Liver (tissue), 9 donors: Measurements from ENCODE around the gene LGR6. TPM values are rescaled to one million over a fixed set of nuclear protein-coding genes. Genes with fewer than 3 reads are reported as not detected.
A peak's percentile ranks its signal among the peaks of the same experiment; 100 is the strongest.

Experiments
- DNase-seq: peaks from one replicate; pipeline ENCODE4 v3.0.0-alpha.2; 2017; ENCODE audit warnings: low spot score
- H3K27ac ChIP-seq, 2 donors: one replicate each; pipeline ENCODE4 v1.7.0; 2013; ENCODE audit warnings: inconsistent platforms in 2 of 2, low read length in 2 of 2, control low read depth in 1 of 2, low read depth in 1 of 2, mild to moderate bottlenecking in 1 of 2
- H3K27me3 ChIP-seq, 4 donors: one replicate each; pipeline versions ENCODE4 v1.6.1 to v1.7.0; 2013; ENCODE audit warnings: low read length in 3 of 4, inconsistent platforms in 1 of 4, mild to moderate bottlenecking in 1 of 4, moderate library complexity in 1 of 4; ENCODE audit not compliant: control insufficient read depth in 4 of 4, insufficient read depth in 4 of 4
- H3K36me3 ChIP-seq, 4 donors: one replicate each; pipeline versions ENCODE4 v1.6.1 to v1.7.0; 2013; ENCODE audit warnings: low read length in 3 of 4, mild to moderate bottlenecking in 3 of 4, low read depth in 1 of 4, moderate library complexity in 1 of 4; ENCODE audit not compliant: control insufficient read depth in 4 of 4, insufficient read depth in 3 of 4
- H3K4me1 ChIP-seq, 4 donors: one replicate each; pipeline versions ENCODE4 v1.6.1 to v1.7.0; 2013; ENCODE audit warnings: low read length in 3 of 4, mild to moderate bottlenecking in 3 of 4, moderate library complexity in 1 of 4; ENCODE audit not compliant: control insufficient read depth in 4 of 4, insufficient read depth in 4 of 4
- H3K4me3 ChIP-seq, 3 donors: one replicate each; pipeline versions ENCODE4 v1.6.1 to v1.7.0; 2013; ENCODE audit warnings: low read length in 3 of 3, control low read depth in 1 of 3, low read depth in 1 of 3, mild to moderate bottlenecking in 1 of 3
- H3K9ac ChIP-seq, 2 donors: one replicate each; pipeline ENCODE4 v1.7.0; 2013; ENCODE audit warnings: low read length in 2 of 2, mild to moderate bottlenecking in 2 of 2, moderate library complexity in 2 of 2, control low read depth in 1 of 2, low read depth in 1 of 2
- H3K9me3 ChIP-seq, 4 donors: one replicate each; pipeline versions ENCODE4 v1.6.1 to v1.7.0; 2013; ENCODE audit warnings: low read length in 3 of 4; ENCODE audit not compliant: control insufficient read depth in 4 of 4
- EGR1 ChIP-seq, 2 donors: IDR thresholded peaks; 2 replicates each; pipeline ENCODE4 v1.6.1; 2016 to 2018; ENCODE audit warnings: antibody characterized with exemption in 2 of 2, low read depth in 2 of 2
- FOXA1 ChIP-seq: IDR thresholded peaks from 2 replicates; pipeline ENCODE4 v1.6.1; 2016; ENCODE audit warnings: antibody characterized with exemption
- FOXA2 ChIP-seq: IDR thresholded peaks from 2 replicates; pipeline ENCODE4 v1.6.1; 2016; ENCODE audit warnings: antibody characterized with exemption
- GABPA ChIP-seq, 2 donors: IDR thresholded peaks in 1 of 2; conservative IDR thresholded peaks in 1 of 2; 2 replicates each; pipeline ENCODE4 v1.6.1; 2016; ENCODE audit warnings: antibody characterized with exemption in 2 of 2, mild to moderate bottlenecking in 1 of 2, moderate library complexity in 1 of 2
- HNF4A ChIP-seq, 2 donors: conservative IDR thresholded peaks; 2 replicates each; pipeline ENCODE4 v1.6.1; 2016; ENCODE audit warnings: antibody characterized with exemption in 2 of 2, mild to moderate bottlenecking in 2 of 2
- HNF4G ChIP-seq: IDR thresholded peaks from 2 replicates; pipeline ENCODE4 v1.6.1; 2016; ENCODE audit warnings: antibody characterized with exemption
- JUND ChIP-seq, 2 donors: IDR thresholded peaks; 2 replicates each; pipeline ENCODE4 v1.6.1; 2016; ENCODE audit warnings: antibody characterized with exemption in 2 of 2
- RAD21 ChIP-seq, 2 donors: IDR thresholded peaks; 2 replicates each; pipeline ENCODE4 v1.6.1; 2016; ENCODE audit warnings: antibody characterized with exemption in 2 of 2, mild to moderate bottlenecking in 2 of 2
- RXRA ChIP-seq, 2 donors: IDR thresholded peaks; 2 replicates each; pipeline ENCODE4 v1.6.1; 2017 to 2018; ENCODE audit warnings: antibody characterized with exemption in 2 of 2, mild to moderate bottlenecking in 1 of 2
- SP1 ChIP-seq: IDR thresholded peaks from 2 replicates; pipeline ENCODE4 v1.6.1; 2018; ENCODE audit warnings: antibody characterized with exemption, mild to moderate bottlenecking
- TAF1 ChIP-seq: conservative IDR thresholded peaks from 2 replicates; pipeline ENCODE4 v1.6.1; 2016; ENCODE audit warnings: antibody characterized with exemption, mild to moderate bottlenecking
- YY1 ChIP-seq: IDR thresholded peaks from 2 replicates; pipeline ENCODE4 v1.6.1; 2016; ENCODE audit warnings: antibody characterized with exemption, mild to moderate bottlenecking
- WGBS: extraction: QIAGEN DNeasy Blood & Tissue Kit; methylation state at CpG from one replicate; pipeline ENCODE4 v1.1.7; 2013; 5-methylcytosine and 5-hydroxymethylcytosine counted together
- polyA plus RNA-seq, 2 donors: library from polyadenylated mRNA; stranded (reverse) in 1 of 2; unstranded in 1 of 2; fragments of 200-250 nt in 1 of 2; fragments of >200 nt in 1 of 2; fragmentation: Nextera tagmentation in 1 of 2; extraction: Ambion mirVana in 1 of 2; gene quantifications; one replicate each; pipeline versions ENCODE4 v1.2.1 to v1.2.3, GENCODE V29; 2013 to 2015
- total RNA-seq, 2 donors: library from RNA; depleted of rRNA; stranded (reverse); fragments of >200 nt; gene quantifications; one replicate each; pipeline ENCODE4 v1.2.3, GENCODE V29; 2014
- TF ChIP-seq, protein P1 (sequence below): IDR thresholded peaks from 2 replicates; pipeline ENCODE4 v1.6.1; 2016; ENCODE audit warnings: antibody characterized with exemption
- TF ChIP-seq, protein P2 (sequence below): fragments of 150-350 bp; IDR thresholded peaks from 2 replicates; pipeline ENCODE4 v1.5.1; 2017; ENCODE audit warnings: improper control_type of control experiment, low read depth, low read length; ENCODE audit not compliant: missing input control
- TF ChIP-seq, protein P3 (sequence below): IDR thresholded peaks from 2 replicates; pipeline ENCODE4 v1.6.1; 2016; ENCODE audit warnings: antibody characterized with exemption
- donor health status: healthy.
- donor health status: healthy.
- donor health status: healthy.
- donor health status: healthy.
- donor health status: healthy.

The LGR6 gene
- total and polyA plus RNA-seq, 4 donors, result 0.05 to 1.2 (median 0.75) TPM

DNA sequence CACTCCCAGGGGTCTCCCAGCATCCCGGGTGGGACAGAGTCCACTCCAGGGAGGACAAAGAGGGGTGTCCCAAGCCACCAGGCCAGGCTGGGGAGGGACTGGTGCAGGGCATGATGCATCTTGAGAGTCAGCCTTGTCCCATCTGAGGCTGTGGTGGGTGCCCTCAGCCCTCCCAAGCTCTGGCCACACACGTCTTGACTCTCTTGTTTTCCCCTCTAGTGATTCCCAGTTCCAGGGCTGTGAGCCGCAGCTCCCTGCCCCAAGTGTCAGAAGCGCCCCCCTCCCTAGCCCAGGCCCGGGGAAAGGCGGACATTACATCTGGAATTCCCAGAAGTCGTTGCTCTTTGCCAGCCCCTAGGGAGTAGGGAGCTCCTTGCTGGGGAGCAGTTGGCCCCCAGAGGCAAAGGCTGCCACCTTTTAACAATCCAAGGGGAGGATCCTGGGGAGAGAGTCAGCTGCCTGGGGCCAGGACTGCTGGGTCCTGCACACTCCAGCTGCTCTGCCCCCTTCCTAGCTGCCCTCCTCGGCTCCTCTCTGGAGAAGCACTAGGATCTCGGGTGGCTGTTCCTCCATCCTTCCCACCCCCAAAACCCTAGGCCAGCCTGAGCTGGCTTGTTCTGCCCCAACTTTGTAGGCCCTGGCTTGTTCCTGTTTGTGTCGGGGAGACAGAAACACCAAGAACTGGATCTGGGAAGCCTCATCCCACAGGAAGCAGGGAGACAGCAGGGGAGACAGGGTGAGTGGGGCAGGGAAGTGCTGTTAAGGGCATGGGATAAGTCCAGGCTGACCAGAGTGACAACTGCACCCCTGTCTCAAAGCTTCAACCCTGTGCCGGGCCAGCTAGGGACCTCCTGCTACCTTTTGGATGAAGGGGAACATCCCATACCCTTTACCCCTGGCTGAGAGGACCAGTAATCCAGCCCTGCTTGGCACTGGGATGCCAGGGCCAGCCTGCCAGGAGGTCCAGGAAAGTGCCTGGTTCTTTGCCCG, 30.0 kb upstream of the LGR6 start:
- Histone ChIP-seq H3K27me3 (no peaks in the 10 kb centered on the region), H3K36me3 (no peaks in the 10 kb centered on the region), H3K9me3 (no peaks in the 10 kb centered on the region), H3K27ac (peak overlapping the region in 1 of 2 donors; percentile 7), H3K4me3 (no peak overlapping the region), H3K4me1 (peaks cover 0 to 3% (median under 1%) of the 10 kb centered on the region in 4 donors), H3K9ac (no peak overlapping the region)
- TF ChIP-seq, protein P1, sequence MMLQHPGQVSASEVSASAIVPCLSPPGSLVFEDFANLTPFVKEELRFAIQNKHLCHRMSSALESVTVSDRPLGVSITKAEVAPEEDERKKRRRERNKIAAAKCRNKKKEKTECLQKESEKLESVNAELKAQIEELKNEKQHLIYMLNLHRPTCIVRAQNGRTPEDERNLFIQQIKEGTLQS, result no peak
- TF ChIP-seq HNF4G (no peak), RXRA (IDR thresholded peaks at IDR 0.05) (no peak), FOXA2 (no peak), HNF4A (conservative IDR thresholded peaks at IDR 0.05) (no peak), SP1 (no peak), TAF1 (no peak), YY1 (no peak), GABPA (IDR thresholded peaks at IDR 0.05 in 1 of 2, conservative IDR thresholded peaks at IDR 0.05 in 1 of 2) (no peak)
- TF ChIP-seq, protein P2, sequence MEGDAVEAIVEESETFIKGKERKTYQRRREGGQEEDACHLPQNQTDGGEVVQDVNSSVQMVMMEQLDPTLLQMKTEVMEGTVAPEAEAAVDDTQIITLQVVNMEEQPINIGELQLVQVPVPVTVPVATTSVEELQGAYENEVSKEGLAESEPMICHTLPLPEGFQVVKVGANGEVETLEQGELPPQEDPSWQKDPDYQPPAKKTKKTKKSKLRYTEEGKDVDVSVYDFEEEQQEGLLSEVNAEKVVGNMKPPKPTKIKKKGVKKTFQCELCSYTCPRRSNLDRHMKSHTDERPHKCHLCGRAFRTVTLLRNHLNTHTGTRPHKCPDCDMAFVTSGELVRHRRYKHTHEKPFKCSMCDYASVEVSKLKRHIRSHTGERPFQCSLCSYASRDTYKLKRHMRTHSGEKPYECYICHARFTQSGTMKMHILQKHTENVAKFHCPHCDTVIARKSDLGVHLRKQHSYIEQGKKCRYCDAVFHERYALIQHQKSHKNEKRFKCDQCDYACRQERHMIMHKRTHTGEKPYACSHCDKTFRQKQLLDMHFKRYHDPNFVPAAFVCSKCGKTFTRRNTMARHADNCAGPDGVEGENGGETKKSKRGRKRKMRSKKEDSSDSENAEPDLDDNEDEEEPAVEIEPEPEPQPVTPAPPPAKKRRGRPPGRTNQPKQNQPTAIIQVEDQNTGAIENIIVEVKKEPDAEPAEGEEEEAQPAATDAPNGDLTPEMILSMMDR, result no peak
- TF ChIP-seq, protein P3, sequence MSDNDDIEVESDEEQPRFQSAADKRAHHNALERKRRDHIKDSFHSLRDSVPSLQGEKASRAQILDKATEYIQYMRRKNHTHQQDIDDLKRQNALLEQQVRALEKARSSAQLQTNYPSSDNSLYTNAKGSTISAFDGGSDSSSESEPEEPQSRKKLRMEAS, result no peak
- no peak for DNase-seq
- whole genome bisulfite sequencing, result 76% methylated on average over 12 of the region's 12 CpGs

DNA sequence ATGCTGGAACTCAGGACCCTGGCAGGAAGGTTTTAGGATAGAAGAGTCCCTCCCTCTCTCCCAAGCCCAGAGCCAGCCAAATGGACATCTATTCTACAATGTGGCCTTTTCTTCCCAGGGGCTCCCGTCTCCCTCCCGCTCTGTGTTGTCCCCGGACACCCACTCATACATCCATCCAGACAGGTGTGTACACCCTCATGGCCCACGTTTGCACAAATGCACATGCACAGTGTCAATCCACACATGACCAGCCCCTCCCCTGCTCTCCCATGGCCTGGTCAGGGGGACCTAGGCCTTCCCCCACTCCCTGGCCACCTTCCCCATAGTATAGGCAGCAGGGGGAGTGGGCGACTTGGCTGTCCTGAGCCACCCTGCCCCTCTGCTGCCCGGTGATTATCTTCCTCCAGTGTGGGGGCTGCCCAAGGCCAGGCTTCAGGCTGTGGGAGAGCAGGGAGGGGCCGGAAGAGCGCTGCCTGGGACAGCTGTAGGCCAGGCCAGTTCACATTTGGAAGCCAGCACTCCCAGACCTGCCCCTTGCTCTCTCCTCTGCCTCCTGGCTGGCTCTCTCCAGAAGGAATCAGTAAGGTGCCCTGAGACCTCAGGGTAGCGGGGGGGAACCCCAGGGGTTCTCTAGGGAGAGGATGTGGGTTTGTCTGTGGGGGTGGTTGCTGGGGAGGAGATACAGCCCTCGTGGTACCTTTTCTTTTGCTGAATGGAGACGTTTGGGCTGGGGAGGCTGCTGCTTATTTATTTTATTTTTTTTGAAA, 29.1 kb upstream of the LGR6 start:
- Histone ChIP-seq H3K36me3 (no peaks in the 10 kb centered on the region), H3K9ac (no peak overlapping the region), H3K4me3 (no peak overlapping the region), H3K4me1 (peaks cover 0 to 3% (median under 1%) of the 10 kb centered on the region in 4 donors), H3K9me3 (no peaks in the 10 kb centered on the region), H3K27me3 (no peaks in the 10 kb centered on the region), H3K27ac (no peak overlapping the region)
- no peak for DNase-seq
- WGBS, result 76% methylated on average over 11 of the region's 11 CpGs
- TF ChIP-seq, protein P3, result no peak
- TF ChIP-seq HNF4G (no peak), FOXA1 (no peak), RXRA (IDR thresholded peaks at IDR 0.05) (no peak), EGR1 (IDR thresholded peaks at IDR 0.05; ENCODE audit: low read depth in 2 of 2) (no peak), RAD21 (IDR thresholded peaks at IDR 0.05) (no peak), FOXA2 (no peak), SP1 (no peak), JUND (IDR thresholded peaks at IDR 0.05) (no peak), TAF1 (no peak), YY1 (no peak)
- TF ChIP-seq, protein P1, result no peak
